ENCODE data around the gene TTLL10.

TTLL10 gene

DNA sequence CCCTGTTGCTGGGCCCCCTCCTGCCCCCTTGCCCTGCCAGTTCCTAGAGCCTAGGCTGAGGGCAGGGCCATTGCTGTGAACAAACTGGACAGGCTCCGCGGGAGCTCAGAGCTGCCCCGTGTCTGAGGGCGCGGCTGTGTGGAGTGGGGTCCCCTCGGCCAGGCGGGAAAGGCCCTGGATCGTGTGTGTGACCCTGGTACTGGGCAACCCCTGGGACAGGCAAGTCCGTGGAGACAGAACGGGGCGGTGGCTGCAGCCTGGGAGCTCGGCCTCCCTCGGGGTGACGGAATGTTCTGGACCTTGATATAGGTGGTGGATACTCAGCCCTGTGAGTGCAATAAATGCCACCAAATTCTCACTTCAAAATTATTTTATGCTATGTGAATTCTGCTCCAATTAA is 30.0 kb upstream of the TTLL10 start:
- TF ChIP-seq MAX (IDR thresholded peaks at IDR 0.05; ENCODE audit: low read depth, low read length) (no peak), MYC (IDR thresholded peaks at IDR 0.05; ENCODE audit: low read depth, low read length) (no peak), POLR2A (IDR thresholded peaks at IDR 0.05; ENCODE audit: extremely low read depth, insufficient read length) (no peak)
- TF ChIP-seq, protein P1, sequence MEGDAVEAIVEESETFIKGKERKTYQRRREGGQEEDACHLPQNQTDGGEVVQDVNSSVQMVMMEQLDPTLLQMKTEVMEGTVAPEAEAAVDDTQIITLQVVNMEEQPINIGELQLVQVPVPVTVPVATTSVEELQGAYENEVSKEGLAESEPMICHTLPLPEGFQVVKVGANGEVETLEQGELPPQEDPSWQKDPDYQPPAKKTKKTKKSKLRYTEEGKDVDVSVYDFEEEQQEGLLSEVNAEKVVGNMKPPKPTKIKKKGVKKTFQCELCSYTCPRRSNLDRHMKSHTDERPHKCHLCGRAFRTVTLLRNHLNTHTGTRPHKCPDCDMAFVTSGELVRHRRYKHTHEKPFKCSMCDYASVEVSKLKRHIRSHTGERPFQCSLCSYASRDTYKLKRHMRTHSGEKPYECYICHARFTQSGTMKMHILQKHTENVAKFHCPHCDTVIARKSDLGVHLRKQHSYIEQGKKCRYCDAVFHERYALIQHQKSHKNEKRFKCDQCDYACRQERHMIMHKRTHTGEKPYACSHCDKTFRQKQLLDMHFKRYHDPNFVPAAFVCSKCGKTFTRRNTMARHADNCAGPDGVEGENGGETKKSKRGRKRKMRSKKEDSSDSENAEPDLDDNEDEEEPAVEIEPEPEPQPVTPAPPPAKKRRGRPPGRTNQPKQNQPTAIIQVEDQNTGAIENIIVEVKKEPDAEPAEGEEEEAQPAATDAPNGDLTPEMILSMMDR (IDR thresholded peaks at IDR 0.05; ENCODE audit: low read depth, low read length), result no peak
- DNase-seq (ENCODE audit: low read depth), result no peak
- H3K4me3 ChIP-seq (ENCODE audit: low read depth, low read length), result no peak overlapping the region

DNA sequence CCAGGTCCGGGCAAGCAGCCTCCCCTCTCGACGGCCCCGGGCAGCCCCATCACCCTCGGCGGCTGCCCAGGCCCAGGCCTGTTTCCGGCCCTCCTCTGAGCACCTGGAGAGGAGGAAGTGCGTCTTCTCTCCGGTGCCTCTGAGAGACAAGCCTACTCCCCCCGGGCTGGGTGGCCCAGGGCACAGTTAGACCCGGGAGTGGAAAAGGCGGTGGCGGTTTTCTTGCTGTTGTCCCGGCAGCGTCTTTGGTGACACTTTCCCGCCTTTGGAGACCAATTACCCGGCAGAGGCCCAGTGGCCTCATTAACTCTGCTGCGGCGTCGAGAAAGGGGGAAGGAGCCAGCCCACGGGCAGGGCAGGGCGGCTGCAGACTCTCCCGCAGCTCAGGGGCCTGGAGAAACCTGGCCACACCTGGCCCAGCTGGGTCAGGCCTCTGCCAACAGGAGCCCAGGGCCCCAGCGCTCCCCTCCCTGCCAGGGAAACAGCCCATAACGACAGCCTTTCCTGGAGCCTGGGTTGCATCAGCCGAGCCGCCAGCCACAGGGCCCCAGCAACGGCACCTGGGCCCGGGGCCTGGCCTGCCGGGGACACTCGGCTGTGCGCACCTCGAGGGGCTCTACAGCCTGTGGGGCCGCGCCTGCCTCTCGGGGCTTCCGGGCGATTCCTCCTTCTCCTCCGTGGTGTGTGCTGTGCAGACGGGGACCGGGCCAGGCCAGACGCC is 29.4 kb upstream of the TTLL10 start:
- peak; percentile 53 for DNase-seq (ENCODE audit: low read depth)
- no peak overlapping the region for H3K4me3 ChIP-seq (ENCODE audit: low read depth, low read length)
- TF ChIP-seq MAX (IDR thresholded peaks at IDR 0.05; ENCODE audit: low read depth, low read length), result peak; percentile 14; the same call in 1 of the 2 replicates
- TF ChIP-seq, protein P1 (IDR thresholded peaks at IDR 0.05; ENCODE audit: low read depth, low read length), result no peak
- TF ChIP-seq POLR2A (IDR thresholded peaks at IDR 0.05; ENCODE audit: extremely low read depth, insufficient read length), result no peak
- TF ChIP-seq MYC (IDR thresholded peaks at IDR 0.05; ENCODE audit: low read depth, low read length), result no peak

DNA sequence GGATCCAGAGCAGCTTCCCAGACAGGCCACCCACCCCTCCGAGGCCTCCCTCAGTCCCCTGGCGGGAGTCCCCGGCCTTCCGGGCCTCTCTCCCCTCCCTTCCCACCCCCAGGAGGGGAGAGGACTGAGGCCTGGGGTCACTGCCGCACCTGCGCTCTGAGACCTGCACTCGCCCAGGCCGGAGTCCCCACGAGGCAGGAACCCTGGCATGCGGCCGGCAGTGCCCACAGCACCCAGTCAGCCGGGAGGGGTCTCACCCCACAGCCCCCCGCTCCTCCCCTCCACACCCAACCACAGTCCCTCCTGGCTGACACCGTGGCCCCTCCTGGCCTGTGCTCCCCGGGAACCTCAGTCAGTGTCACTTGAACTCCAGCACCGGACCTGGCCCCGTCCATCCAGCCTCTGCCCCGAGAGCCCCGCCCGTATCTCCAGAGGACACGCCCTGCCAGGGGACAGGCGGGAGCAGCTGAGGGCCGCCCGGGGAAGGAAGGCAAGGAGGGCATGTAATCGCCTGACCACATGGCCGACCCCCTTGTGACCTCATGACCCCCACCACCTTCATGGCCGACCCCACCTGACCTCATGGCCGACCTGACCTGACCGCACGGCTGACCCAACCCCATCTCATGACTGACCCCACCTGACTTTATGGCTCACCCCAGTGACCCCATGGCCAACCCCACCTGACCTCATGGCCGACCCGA is 28.7 kb upstream of the TTLL10 start:
- TF ChIP-seq MAX (IDR thresholded peaks at IDR 0.05; ENCODE audit: low read depth, low read length), result 0 out of 2 replicates have a peak, but pooled peaks have one; percentile 8
- TF ChIP-seq, protein P1 (IDR thresholded peaks at IDR 0.05; ENCODE audit: low read depth, low read length), result no peak
- no peak overlapping the region for H3K4me3 ChIP-seq (ENCODE audit: low read depth, low read length)
- DNase-seq (ENCODE audit: low read depth), result no peak

DNA sequence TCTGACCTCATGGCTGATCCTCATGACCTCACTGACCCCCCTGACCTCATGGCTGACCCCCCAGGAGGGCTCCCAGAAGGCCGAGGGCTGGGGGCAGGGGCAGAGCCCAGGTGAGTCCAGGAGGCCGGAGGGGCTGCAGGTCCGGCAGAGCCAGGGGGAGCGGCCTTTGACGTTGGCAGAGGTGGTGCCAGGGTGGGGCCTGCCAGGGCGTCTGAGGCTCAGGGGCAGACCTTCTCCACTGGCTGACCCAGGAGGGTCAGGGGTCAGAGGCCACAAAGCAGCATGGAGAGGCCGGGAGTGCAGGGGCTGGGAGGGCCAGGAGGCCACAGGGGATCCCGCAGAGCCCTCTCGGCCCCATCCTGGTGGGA is 28.1 kb upstream of the TTLL10 start:
- TF ChIP-seq MYC (IDR thresholded peaks at IDR 0.05; ENCODE audit: low read depth, low read length), result no peak
- no peak for DNase-seq (ENCODE audit: low read depth)

GRCh38 chr1:1146026-1146425 is 27.7 kb upstream of the TTLL10 start:
- DNase-seq (ENCODE audit: low read depth), result no peak
- H3K4me3 ChIP-seq (ENCODE audit: low read depth, low read length), result no peak overlapping the region
- TF ChIP-seq, protein P1 (IDR thresholded peaks at IDR 0.05; ENCODE audit: low read depth, low read length), result no peak
- TF ChIP-seq POLR2A (IDR thresholded peaks at IDR 0.05; ENCODE audit: extremely low read depth, insufficient read length) (no peak), MAX (IDR thresholded peaks at IDR 0.05; ENCODE audit: low read depth, low read length) (no peak), MYC (IDR thresholded peaks at IDR 0.05; ENCODE audit: low read depth, low read length) (no peak)

More for the DNA sequence above, 28.1 kb upstream of the TTLL10 start:
- no peak overlapping the region for H3K4me3 ChIP-seq (ENCODE audit: low read depth, low read length)

GRCh38 chr1:1146596-1146995 is 27.1 kb upstream of the TTLL10 start:
- TF ChIP-seq, protein P1 (IDR thresholded peaks at IDR 0.05; ENCODE audit: low read depth, low read length), result no peak
- no peak for TF ChIP-seq MAX (IDR thresholded peaks at IDR 0.05; ENCODE audit: low read depth, low read length)
- TF ChIP-seq MYC (IDR thresholded peaks at IDR 0.05; ENCODE audit: low read depth, low read length), result no peak
- TF ChIP-seq POLR2A (IDR thresholded peaks at IDR 0.05; ENCODE audit: extremely low read depth, insufficient read length), result no peak
- DNase-seq (ENCODE audit: low read depth), result no peak
- no peak overlapping the region for H3K4me3 ChIP-seq (ENCODE audit: low read depth, low read length)
